Activated CD8-positive, alpha-beta T cell treated with anti-CD3 and anti-CD28 coated beads, Interleukin-2, amount 10 ng/mL, durations not matched to agents 7 days and 5 days (primary cell): ENCODE results near the gene DCUN1D2. TPM values are rescaled to one million over a fixed set of nuclear protein-coding genes. Genes with fewer than 3 reads are reported as not detected.

Source experiments
- ATAC-seq: fragments of 150-1000 bp; cut with Tn5 transposase; one replicate; pipeline ENCODE4 v1.10.0; 2021; ENCODE audit warnings: moderate library complexity
- CTCF ChIA-PET: fragments of 350-600 bp; sonication (Branson Sonifier 250); formaldehyde crosslinking; loops from one replicate; lab custom pipeline; 2021; ENCODE audit warnings: antibody characterized with exemption; lab: Charles Lee
- POLR2A ChIA-PET: fragments of 350-600 bp; sonication (Branson Sonifier 250); formaldehyde crosslinking; loops from one replicate; lab custom pipeline; 2021; ENCODE audit warnings: antibody characterized with exemption; lab: Charles Lee
- DNase-seq: peaks from one replicate; pipeline ENCODE4 v3.0.0-alpha.2; 2020
- H3K27ac Mint-ChIP-seq: one replicate; pipeline ENCODE4 v1.8.0; 2021; ENCODE audit warnings: mild to moderate bottlenecking, mixed read lengths
- H3K27me3 Mint-ChIP-seq: one replicate; pipeline ENCODE4 v1.8.0; 2021; ENCODE audit warnings: low read depth, mixed read lengths
- H3K36me3 Mint-ChIP-seq: one replicate; pipeline ENCODE4 v1.8.0; 2021; ENCODE audit warnings: low read depth, mixed read lengths
- H3K4me1 Mint-ChIP-seq: one replicate; pipeline ENCODE4 v1.8.0; 2021; ENCODE audit warnings: low read depth, mixed read lengths
- H3K4me3 Mint-ChIP-seq: one replicate; pipeline ENCODE4 v1.8.0; 2021; ENCODE audit warnings: mild to moderate bottlenecking, mixed read lengths
- H3K9me3 Mint-ChIP-seq: one replicate; pipeline ENCODE4 v1.8.0; 2022; ENCODE audit warnings: mixed read lengths; ENCODE audit not compliant: insufficient read depth
- total RNA-seq, 2 experiments: library from RNA; stranded (reverse); gene quantifications; one replicate each; pipeline ENCODE4 v1.2.3, GENCODE V29; 2021

DCUN1D2 gene
- total RNA-seq, 2 experiments from 2014 or later = 20.1 to 20.8 TPM

DNA sequence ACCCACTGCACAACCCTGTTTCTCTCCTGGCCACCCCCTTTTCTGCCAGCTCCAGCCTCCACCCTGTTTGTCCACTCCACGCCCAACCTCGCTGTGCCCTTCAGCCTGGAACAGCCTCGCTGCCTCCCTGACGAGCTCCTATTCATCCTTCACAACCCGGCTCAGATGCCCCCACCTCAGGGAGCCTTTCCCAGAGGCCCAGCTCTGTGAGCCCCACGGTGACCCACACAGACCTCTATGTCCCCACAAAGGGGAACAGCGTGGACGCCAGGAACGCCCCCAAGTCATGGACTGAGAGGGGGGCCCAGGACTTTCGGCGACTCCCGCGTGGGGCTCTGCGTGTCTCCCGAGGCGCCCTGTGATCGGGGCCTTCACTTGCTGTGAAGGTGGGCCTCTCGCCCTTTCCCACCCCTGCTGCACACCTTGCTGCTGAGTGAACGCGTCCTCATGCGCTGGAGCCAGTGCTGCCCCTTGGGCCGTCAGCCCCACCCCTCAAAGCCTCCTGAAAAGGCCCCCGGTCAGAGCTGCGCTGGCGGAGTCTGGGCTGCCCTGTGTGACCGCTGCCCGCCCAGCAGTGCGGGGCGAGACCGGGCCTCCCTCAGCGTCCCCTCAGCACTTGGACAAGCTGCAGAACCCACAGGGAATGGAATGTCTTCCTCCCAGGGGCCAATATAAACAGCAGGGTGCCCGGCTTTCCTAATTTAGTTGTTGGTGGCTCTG, 77.2 kb downstream of the DCUN1D2 start:
- DNase-seq = no peak
- no peaks in the 10 kb centered on the region for H3K4me1 Mint-ChIP-seq
- no peaks in the 10 kb centered on the region for H3K9me3 Mint-ChIP-seq
- no peak overlapping the region for H3K4me3 Mint-ChIP-seq
- ATAC-seq = no peak
- H3K27ac Mint-ChIP-seq = no peak overlapping the region
- POLR2A ChIA-PET = no interaction called here
- no peaks in the 10 kb centered on the region for H3K27me3 Mint-ChIP-seq
- no peaks in the 10 kb centered on the region for H3K36me3 Mint-ChIP-seq
- CTCF ChIA-PET = no interaction called here

DNA sequence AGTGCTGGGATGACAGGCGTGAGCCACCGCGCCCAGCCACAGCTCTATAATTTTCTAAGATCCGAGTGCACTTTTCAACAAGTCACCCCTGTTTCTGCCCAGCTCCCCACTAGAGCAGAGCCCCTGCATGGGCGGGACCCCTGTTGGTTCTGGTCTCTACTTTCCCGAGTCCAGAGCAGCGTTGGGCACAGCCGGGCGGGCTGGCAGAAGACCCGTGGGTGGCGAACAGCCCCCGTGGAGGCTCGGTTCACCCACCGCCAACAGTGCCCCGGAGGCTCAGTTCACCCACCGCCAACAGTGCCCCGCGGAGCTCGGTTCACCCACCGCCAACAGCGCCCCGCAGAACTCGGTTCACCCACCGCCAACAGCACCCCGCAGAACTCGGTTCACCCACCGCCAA, 78.1 kb downstream of the DCUN1D2 start:
- Mint-ChIP-seq H3K27me3 (no peaks in the 10 kb centered on the region), H3K27ac (no peak overlapping the region), H3K4me1 (no peaks in the 10 kb centered on the region), H3K9me3 (no peaks in the 10 kb centered on the region), H3K4me3 (no peak overlapping the region), H3K36me3 (no peaks in the 10 kb centered on the region)
- DNase-seq (no peak), ATAC-seq (no peak)
- POLR2A ChIA-PET = no interaction called here
- CTCF ChIA-PET = no interaction called here

DNA sequence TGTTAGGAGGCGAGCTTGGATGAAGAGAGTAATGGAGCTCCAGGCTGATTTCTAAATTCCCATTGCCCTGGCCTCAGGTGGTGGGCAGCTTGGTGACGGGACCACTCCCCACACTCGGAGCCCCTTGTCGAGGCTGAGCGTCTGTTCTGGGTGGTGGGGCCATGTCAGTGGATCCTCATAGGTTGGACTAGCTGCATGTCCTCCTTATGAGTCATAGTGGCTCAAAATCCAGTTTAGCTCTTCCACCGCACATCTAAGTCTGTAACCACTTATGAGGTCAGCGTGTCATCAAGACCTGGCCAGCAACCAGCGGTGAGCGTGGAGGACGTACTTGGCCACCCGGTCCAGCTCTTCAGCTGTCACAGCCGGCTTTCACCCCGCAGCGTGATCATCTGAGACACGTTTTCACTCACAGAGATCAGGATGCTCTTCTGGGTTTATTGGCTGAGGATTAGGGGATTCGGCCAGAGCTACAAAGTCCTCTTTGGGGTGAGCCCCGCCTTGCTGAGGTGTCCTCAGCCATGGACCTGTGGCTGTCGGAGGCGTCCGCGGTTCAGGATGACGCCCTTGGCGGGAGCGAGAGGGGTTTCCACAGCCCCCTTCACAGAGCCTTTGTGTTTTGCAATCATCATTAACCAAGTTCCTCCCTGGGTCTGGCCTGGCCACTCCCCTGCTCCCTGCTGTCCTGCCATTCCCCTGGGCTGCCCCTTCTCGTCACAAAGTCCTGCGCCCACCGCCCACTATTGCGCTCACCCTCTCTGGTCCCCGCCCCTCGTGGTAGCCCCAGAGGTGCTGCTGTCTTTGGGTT, 79.1 kb downstream of the DCUN1D2 start:
- H3K36me3 Mint-ChIP-seq = no peaks in the 10 kb centered on the region
- ATAC-seq = no peak
- CTCF ChIA-PET = interaction anchor here (0.7 to 1.0 kb wide), 2 partner anchors 18 to 170 kb away, joined by 3 to 5 read pairs; no protein-coding TSS in a partner anchor
- H3K9me3 Mint-ChIP-seq = no peaks in the 10 kb centered on the region
- H3K4me1 Mint-ChIP-seq = no peaks in the 10 kb centered on the region
- no peak for DNase-seq
- POLR2A ChIA-PET = no interaction called here
- no peak overlapping the region for H3K27ac Mint-ChIP-seq
- H3K27me3 Mint-ChIP-seq = no peaks in the 10 kb centered on the region
- H3K4me3 Mint-ChIP-seq = no peak overlapping the region

DNA sequence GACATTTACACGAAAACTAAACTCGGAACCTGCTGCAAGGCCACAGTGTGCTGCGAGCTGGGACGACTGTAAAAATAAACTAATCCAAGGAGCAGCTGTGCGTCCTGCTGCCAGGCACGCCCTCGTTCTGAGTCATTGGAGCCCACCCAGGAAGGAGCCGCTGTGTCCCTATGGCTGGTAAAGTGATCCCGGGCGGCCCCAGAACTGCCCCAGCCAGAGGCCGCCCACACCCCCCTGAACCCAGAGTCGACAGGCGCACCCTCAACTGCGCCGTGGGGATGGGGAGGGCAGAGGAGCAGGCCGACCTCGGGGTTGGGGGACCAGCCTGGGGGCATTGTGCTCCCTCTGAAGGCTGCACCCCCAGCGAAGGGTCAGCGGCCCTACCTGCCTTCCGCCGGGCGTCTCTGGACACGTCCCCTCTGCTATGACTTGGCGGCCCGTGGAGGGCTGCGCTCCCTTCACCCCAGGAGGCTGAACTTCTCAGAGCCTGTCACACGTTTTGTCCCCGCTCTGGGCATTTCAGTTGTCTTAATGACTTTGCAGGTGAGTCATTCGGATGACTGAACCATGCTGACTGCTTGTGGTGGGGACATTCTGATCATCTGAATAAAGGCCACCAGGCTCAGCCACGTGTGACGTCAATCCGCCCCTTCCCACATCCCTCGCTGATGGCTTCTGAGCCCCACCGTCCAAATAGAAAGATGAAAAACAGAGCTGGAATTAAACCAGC, 79.9 kb downstream of the DCUN1D2 start:
- no peak overlapping the region for H3K27ac Mint-ChIP-seq
- CTCF ChIA-PET = interaction anchor here (1.0 kb wide), 1 partner anchor 17 kb away, joined by 3 read pairs; no protein-coding TSS in a partner anchor

DNA sequence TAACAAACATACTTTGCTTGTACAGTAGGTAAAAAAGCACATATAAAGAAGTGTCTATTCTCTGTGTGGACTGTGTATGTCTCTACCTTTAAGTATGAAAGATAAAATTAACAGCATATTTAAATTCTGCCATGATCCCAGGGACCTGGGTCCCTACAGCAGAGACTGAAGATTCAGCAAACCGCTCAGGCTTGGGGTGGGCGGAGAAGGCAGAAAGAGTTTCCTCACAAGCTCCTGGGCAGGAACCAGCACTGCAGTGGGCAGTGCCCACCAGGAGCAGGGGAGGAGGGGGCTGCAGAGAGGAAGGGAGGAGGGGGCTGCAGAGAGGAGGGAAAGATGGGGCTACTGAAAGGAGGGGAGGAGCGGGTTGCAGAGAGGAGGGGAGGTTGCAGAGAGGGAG, 81.9 kb downstream of the DCUN1D2 start:
- no peak overlapping the region for H3K27ac Mint-ChIP-seq
- H3K4me3 Mint-ChIP-seq = no peak overlapping the region
- CTCF ChIA-PET = no interaction called here
- ATAC-seq (no peak), DNase-seq (no peak)
- H3K9me3 Mint-ChIP-seq = no peaks in the 10 kb centered on the region
- POLR2A ChIA-PET = no interaction called here
- no peaks in the 10 kb centered on the region for H3K36me3 Mint-ChIP-seq
- no peaks in the 10 kb centered on the region for H3K4me1 Mint-ChIP-seq
- no peaks in the 10 kb centered on the region for H3K27me3 Mint-ChIP-seq

More for the DNA sequence above, 79.9 kb downstream of the DCUN1D2 start:
- ATAC-seq (no peak), DNase-seq (no peak)
- POLR2A ChIA-PET = no interaction called here
- no peaks in the 10 kb centered on the region for H3K36me3 Mint-ChIP-seq
- no peak overlapping the region for H3K4me3 Mint-ChIP-seq
- no peaks in the 10 kb centered on the region for H3K4me1 Mint-ChIP-seq
- no peaks in the 10 kb centered on the region for H3K27me3 Mint-ChIP-seq
- H3K9me3 Mint-ChIP-seq = no peaks in the 10 kb centered on the region

DNA sequence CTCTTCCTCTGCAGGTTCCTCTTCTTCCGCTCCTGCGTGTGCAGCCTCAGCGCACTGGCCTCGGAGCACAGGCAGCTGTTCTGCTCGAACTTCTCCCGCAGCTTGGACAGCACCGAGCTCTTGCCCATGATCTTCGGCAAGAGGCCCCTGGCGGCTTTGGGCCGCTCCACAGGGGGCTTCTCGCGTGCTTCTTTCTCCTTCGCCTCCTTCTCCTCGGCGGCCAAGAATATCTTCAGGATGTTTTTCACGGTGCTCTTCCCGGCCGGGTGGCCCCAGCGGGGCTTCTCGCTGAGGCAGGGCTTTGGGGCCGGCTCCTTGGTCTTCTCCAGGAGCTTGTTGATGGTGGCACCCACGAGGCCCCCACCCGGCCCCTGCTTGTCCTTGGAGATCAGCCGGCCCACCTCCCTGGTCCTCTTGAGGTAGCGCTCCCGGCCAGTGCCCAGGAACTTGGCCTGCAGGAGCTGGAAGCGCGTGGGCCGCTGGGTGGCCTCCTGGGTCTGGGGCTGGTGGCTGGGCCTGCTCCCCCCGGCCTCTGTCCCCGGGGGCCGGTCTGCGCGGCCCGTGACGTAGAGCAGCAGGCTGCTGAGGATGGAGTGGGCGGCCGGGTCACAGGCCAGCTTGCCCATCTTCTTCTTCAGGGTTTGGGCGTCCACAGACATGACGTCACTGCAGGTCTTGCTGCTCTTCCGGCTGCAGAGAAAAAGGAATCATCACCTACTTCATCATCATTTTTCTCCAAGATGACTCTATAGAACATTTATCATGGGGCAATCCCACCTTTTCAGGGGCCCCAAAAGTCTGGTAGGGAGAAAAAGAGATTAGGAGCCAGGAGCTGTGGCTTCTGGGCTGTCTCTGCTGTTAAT, 82.7 kb downstream of the DCUN1D2 start:
- ChIA-PET CTCF (no interaction called here), POLR2A (no interaction called here)
- Mint-ChIP-seq H3K4me3 (no peak overlapping the region), H3K27ac (no peak overlapping the region), H3K4me1 (no peaks in the 10 kb centered on the region), H3K36me3 (no peaks in the 10 kb centered on the region), H3K9me3 (no peaks in the 10 kb centered on the region), H3K27me3 (no peaks in the 10 kb centered on the region)
- DNase-seq (no peak), ATAC-seq (no peak)

DNA sequence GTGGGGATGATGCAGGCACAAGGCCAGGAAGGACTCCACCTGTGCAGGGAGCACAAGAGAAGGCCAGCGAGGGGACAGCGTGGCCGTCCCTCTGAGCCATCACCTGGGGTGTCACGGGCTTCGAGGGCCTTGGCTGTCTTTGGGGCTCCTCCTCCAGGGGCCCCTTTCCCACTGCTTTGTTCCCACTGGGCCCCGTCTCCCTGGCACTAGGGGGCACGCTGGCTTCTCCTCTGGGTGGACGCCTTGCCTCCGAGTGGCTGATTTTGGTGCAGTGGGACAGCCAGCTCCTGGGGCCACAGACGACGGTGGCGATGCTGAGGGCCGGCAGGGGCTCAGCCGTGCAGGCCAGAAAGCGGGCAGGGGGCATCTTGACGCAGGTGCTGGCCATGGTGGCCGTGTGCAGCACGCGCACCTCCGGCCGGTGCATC, 83.4 kb downstream of the DCUN1D2 start:
- ATAC-seq (no peak), DNase-seq (no peak)
- no peak overlapping the region for H3K27ac Mint-ChIP-seq
- H3K4me1 Mint-ChIP-seq = no peaks in the 10 kb centered on the region
- ChIA-PET CTCF (no interaction called here), POLR2A (no interaction called here)
- H3K36me3 Mint-ChIP-seq = no peaks in the 10 kb centered on the region
- no peaks in the 10 kb centered on the region for H3K27me3 Mint-ChIP-seq
- no peak overlapping the region for H3K4me3 Mint-ChIP-seq
- H3K9me3 Mint-ChIP-seq = no peaks in the 10 kb centered on the region

DNA sequence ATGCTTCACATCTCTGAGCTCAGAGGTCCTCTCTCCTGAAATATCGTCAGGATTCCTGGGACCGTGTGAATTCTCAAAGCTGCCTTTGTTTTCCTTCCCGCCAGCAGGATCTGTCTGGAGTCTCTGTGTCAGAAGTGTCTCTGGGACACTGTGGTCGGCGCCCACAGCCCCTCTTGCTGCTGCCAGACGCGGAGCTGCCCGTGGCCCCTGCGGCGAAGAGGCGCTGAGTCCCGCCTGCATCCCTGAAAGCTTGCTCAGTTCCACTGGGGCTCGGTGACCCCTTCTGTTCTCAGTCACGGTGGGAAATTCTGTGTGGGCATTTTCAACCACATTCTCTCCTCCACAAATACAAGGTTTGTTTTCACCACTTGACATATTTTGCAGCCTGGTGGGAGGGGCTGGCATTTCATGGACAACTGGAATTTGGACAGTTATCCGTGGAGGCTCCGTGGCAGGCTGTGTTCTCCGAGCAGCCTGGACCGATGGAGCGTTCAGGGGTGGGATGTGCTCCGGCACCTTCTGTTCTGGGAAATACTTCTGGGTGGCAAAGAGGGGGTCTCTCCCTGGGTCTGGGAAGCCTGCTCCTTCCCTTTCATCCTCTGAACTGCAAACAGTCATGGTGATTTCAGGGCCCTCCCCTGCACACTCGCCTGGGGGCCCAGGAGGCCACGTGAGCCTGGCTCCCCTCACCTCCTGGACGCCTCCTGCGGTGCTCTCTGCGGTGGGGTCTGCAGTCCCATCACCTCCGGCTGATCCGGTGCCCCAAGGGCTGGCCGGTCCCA, 84.0 kb downstream of the DCUN1D2 start:
- Mint-ChIP-seq H3K4me3 (no peak overlapping the region), H3K36me3 (no peaks in the 10 kb centered on the region), H3K27ac (no peak overlapping the region), H3K4me1 (no peaks in the 10 kb centered on the region), H3K9me3 (no peaks in the 10 kb centered on the region), H3K27me3 (no peaks in the 10 kb centered on the region)
- CTCF ChIA-PET = no interaction called here
- no peak for ATAC-seq
- POLR2A ChIA-PET = no interaction called here
- no peak for DNase-seq

Other genes with a start within 250 kb of the DCUN1D2 start
- 10 to 100 TPM; 81.1 TPM for gene LAMP1, start 193.5 kb downstream of the DCUN1D2 start, total RNA-seq
- gene GRTP1, start 126.6 kb downstream of the DCUN1D2 start, total RNA-seq = not detected
- under 1 TPM; 0.73 to 0.87 TPM for gene ADPRHL1, start 37.2 kb downstream of the DCUN1D2 start, total RNA-seq
- gene TFDP1, start 94.0 kb upstream of the DCUN1D2 start, total RNA-seq = 100 to 1,000 TPM; 180 to 191 TPM
- gene ATP4B, start 167.5 kb upstream of the DCUN1D2 start, total RNA-seq = not detected
- gene GRK1, start 176.5 kb upstream of the DCUN1D2 start, total RNA-seq = under 1 TPM in 1 of 2 experiments, not detected in 1; 0.05 TPM